WTC11 (cell line): ENCODE measurements around the gene GOLGA8N. TPM values are rescaled to one million over a fixed set of nuclear protein-coding genes. Genes with fewer than 3 reads are reported as not detected.

ENCODE experiments used
- ATAC-seq: fragments of 200-7000 bp; cut with Tn5 transposase; 2 replicates; pipeline ENCODE4 v1.10.0; 2021; ENCODE audit warnings: mild to moderate bottlenecking, moderate library complexity
- CTCF ChIA-PET: fragments of 300-600 bp; sonication (Branson Sonifier 250); formaldehyde crosslinking; loops from one replicate; lab custom pipeline; 2021; ENCODE audit warnings: antibody characterized with exemption; lab: Charles Lee
- POLR2A ChIA-PET: fragments of 350-600 bp; sonication (Branson Sonifier 250); formaldehyde crosslinking; loops from one replicate; lab custom pipeline; 2021; ENCODE audit warnings: antibody characterized with exemption; lab: Charles Lee
- DNase-seq: peaks from one replicate; pipeline ENCODE4 v3.0.0; 2021; ENCODE audit warnings: low spot score
- H3K27ac Mint-ChIP-seq: 2 replicates; pipeline ENCODE4 v1.8.0; 2021; ENCODE audit warnings: mixed read lengths
- H3K27me3 Mint-ChIP-seq: 2 replicates; pipeline ENCODE4 v1.8.0; 2021; ENCODE audit warnings: low read depth, mild to moderate bottlenecking, moderate library complexity, mixed read lengths
- H3K36me3 Mint-ChIP-seq: 2 replicates; pipeline ENCODE4 v1.8.0; 2021; ENCODE audit warnings: mixed read lengths
- H3K4me1 Mint-ChIP-seq: 2 replicates; pipeline ENCODE4 v1.8.0; 2022; ENCODE audit warnings: mixed read lengths
- H3K4me3 Mint-ChIP-seq: 2 replicates; pipeline ENCODE4 v1.8.0; 2021; ENCODE audit warnings: mild to moderate bottlenecking, moderate library complexity, mixed read lengths
- H3K9me3 Mint-ChIP-seq: 2 replicates; pipeline ENCODE4 v1.8.0; 2021; ENCODE audit warnings: mixed read lengths
- CREM ChIP-seq: sonication (generic); formaldehyde crosslinking; IDR thresholded peaks from 2 replicates; pipeline ENCODE4 v1.8.1; 2022; ENCODE audit warnings: mild to moderate bottlenecking, missing genetic modification reagents, moderate library complexity
- EMX1 ChIP-seq: fragments of 250-450 bp; sonication (Bioruptor Pico); IDR thresholded peaks from 2 replicates; pipeline ENCODE4 v1.8.0; 2021; ENCODE audit warnings: mild to moderate bottlenecking
- ERG ChIP-seq: fragments of 250-450 bp; sonication (Bioruptor Pico); IDR thresholded peaks from 2 replicates; pipeline ENCODE4 v1.8.0; 2021; ENCODE audit warnings: mild to moderate bottlenecking
- ESRRA ChIP-seq: sonication (generic); formaldehyde crosslinking; IDR thresholded peaks from 2 replicates; pipeline ENCODE4 v1.8.1; 2022; ENCODE audit warnings: mild to moderate bottlenecking, missing genetic modification reagents, borderline replicate concordance
- FOXP4 ChIP-seq: sonication (generic); formaldehyde crosslinking; IDR thresholded peaks from 2 replicates; pipeline ENCODE4 v1.8.0; 2022; ENCODE audit warnings: mild to moderate bottlenecking, missing genetic modification reagents
- GTF2I ChIP-seq: fragments of 250-450 bp; sonication (Bioruptor Pico); conservative IDR thresholded peaks from 2 replicates; pipeline ENCODE4 v1.4.0; 2021; ENCODE audit warnings: mild to moderate bottlenecking
- IRF1 ChIP-seq: sonication (generic); formaldehyde crosslinking; IDR thresholded peaks from 2 replicates; pipeline ENCODE4 v1.8.0; 2023; ENCODE audit warnings: missing genetic modification reagents
- IRF2 ChIP-seq: sonication (generic); formaldehyde crosslinking; IDR thresholded peaks from 2 replicates; pipeline ENCODE4 v1.8.0; 2022; ENCODE audit warnings: low read depth, missing genetic modification reagents, borderline replicate concordance
- JUN ChIP-seq: sonication (generic); formaldehyde crosslinking; IDR thresholded peaks from 2 replicates; pipeline ENCODE4 v1.8.0; 2023; ENCODE audit warnings: mild to moderate bottlenecking, missing genetic modification reagents
- PRRX2 ChIP-seq: fragments of 250-450 bp; sonication (Bioruptor Pico); IDR thresholded peaks from 2 replicates; pipeline ENCODE4 v1.8.0; 2021; ENCODE audit warnings: mild to moderate bottlenecking
- SOX15 ChIP-seq: fragments of 250-450 bp; sonication (Bioruptor Pico); IDR thresholded peaks from 2 replicates; pipeline ENCODE4 v1.9.0; 2021; ENCODE audit warnings: mild to moderate bottlenecking
- TP53 ChIP-seq: sonication (generic); formaldehyde crosslinking; IDR thresholded peaks from 2 replicates; pipeline ENCODE4 v1.8.1; 2023; ENCODE audit warnings: mild to moderate bottlenecking, missing genetic modification reagents
- ZBTB43 ChIP-seq: sonication (generic); formaldehyde crosslinking; IDR thresholded peaks from 2 replicates; pipeline ENCODE4 v1.8.1; 2023; ENCODE audit warnings: mild to moderate bottlenecking, missing genetic modification reagents
- ZNF232 ChIP-seq: sonication (generic); formaldehyde crosslinking; IDR thresholded peaks from 2 replicates; pipeline ENCODE4 v1.8.0; 2022; ENCODE audit warnings: mild to moderate bottlenecking, missing genetic modification reagents
- ZNF281 ChIP-seq: sonication (generic); formaldehyde crosslinking; IDR thresholded peaks from 2 replicates; pipeline ENCODE4 v1.8.0; 2023; ENCODE audit warnings: mild to moderate bottlenecking, missing genetic modification reagents
- ZNF416 ChIP-seq: fragments of 250-450 bp; sonication (Bioruptor Pico); IDR thresholded peaks from 2 replicates; pipeline ENCODE4 v1.9.0; 2021; ENCODE audit warnings: mild to moderate bottlenecking, inconsistent platforms
- ZNF423 ChIP-seq: fragments of 250-450 bp; sonication (Bioruptor Pico); IDR thresholded peaks from 2 replicates; pipeline ENCODE4 v2.1.2; 2022; ENCODE audit warnings: mild to moderate bottlenecking, moderate library complexity
- total RNA-seq: library from RNA; stranded (reverse); gene quantifications from 3 replicates; pipeline ENCODE4 v1.2.3, GENCODE V29; 2021

The GOLGA8N gene
- total RNA-seq, 1 experiment from 2014 or later, result 1.1 TPM

- peak; percentile 39; the same call in 1 of the 2 replicates for TF ChIP-seq FOXP4
- TF ChIP-seq IRF2 (CRISPR knock-in tag), result no peak
- peak; percentile 73; the same call in 1 of the 2 replicates for TF ChIP-seq PRRX2 (CRISPR knock-in tag)
- TF ChIP-seq ZNF281 (CRISPR knock-in tag), result 0 out of 2 replicates have a peak, but pooled peaks have one; percentile 14
- TF ChIP-seq ZNF232 (CRISPR knock-in tag), result no peak
- no peak for TF ChIP-seq SOX15
- TF ChIP-seq EMX1 (CRISPR knock-in tag), result 0 out of 2 replicates have a peak, but pooled peaks have one; percentile 53
- 0 out of 2 replicates have a peak, but pooled peaks have one; percentile 11 for TF ChIP-seq ZNF423
- peak; percentile 37; the same call in 1 of the 2 replicates for TF ChIP-seq CREM (CRISPR knock-in tag)
- peak; percentile 42; the same call in 1 of the 2 replicates for TF ChIP-seq ZNF416 (CRISPR knock-in tag)
- no peak for TF ChIP-seq GTF2I (CRISPR knock-in tag)
- peak; percentile 80 for TF ChIP-seq ERG (CRISPR knock-in tag)
- 0 out of 2 replicates have a peak, but pooled peaks have one; percentile 20 for TF ChIP-seq ZBTB43 (CRISPR knock-in tag)
- TF ChIP-seq IRF1, result no peak
- no peak for TF ChIP-seq ESRRA (CRISPR knock-in tag)
- TF ChIP-seq, all 79 proteins: peak for 16
Measured at GRCh38 chr15:32641517-32642059, 48.3 kb downstream of the GOLGA8N start, which contains the start of gene SCG5 (continued).

- no peak for DNase-seq
- Mint-ChIP-seq H3K9me3 (no peaks in the 10 kb centered on the region), H3K27ac (peak overlapping the region; percentile 91), H3K36me3 (peaks cover 12% of the 10 kb centered on the region; the same call in 1 of the 2 replicates), H3K27me3 (no peaks in the 10 kb centered on the region), H3K4me3 (peak overlapping the region; percentile 89), H3K4me1 (peaks cover 40% of the 10 kb centered on the region)
- ChIA-PET CTCF (interaction anchor here (0.6 to 1.3 kb wide), 3 partner anchors 8 to 962 kb away, joined by 3 to 7 read pairs (median 5); no protein-coding TSS in a partner anchor), POLR2A (interaction anchor here (0.7 kb wide), 1 partner anchor 676 kb away, joined by 4 read pairs; no protein-coding TSS in a partner anchor)
- ATAC-seq, result no peak
- no peak for TF ChIP-seq ZBTB43 (CRISPR knock-in tag)
- TF ChIP-seq JUN (CRISPR knock-in tag), result no peak
- no peak for TF ChIP-seq TP53
Measured at GRCh38 chr15:32642667-32643435, 49.6 kb downstream of the GOLGA8N start.
